ENCODE data around the gene SLC7A6.

DNA sequence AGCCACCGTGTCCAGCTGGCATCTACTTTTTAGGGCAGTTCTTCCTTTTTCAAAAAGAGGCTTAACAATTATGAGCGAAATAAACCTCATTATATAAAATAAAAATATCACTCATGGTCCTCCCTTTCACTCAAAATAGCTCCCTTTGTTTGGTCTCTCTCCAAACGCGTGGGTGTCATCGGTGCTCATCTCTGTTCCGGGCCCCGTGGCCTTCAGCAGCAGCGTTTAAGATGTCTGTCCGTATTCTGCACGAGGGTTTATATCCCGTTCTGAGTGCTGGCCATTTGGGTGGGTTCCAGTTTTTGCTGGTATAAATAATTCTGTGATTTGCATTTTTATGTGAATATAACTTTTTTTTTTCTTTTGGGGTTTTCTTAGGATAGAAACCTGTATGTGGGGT is 79.9 kb downstream of the SLC7A6 start:
- no peak for TF ChIP-seq CTCF (conservative IDR thresholded peaks at IDR 0.05; ENCODE audit: low read length)
- no peak for TF ChIP-seq EZH2phosphoT487 (IDR thresholded peaks at IDR 0.05; ENCODE audit: borderline replicate concordance)
